COLO668 (cell line): ENCODE results near the gene GEN1.
"Not testable (repeated sequence)": the region's sequence is repeated elsewhere in the genome, so short reads cannot be mapped to it uniquely, and the experiment has no call there.

ENCODE experiments used
- DNase-seq: peaks from one replicate; lab custom pipeline; 2025; ENCODE audit not compliant: unreplicated experiment; lab: John Stamatoyannopoulos, UW

Gene GEN1

GRCh38 chr2:17821535-17822444 lies 67.9 kb downstream of the GEN1 start:
- DNase-seq = no peak

GRCh38 chr2:17822445-17823117 lies 68.6 kb downstream of the GEN1 start:
- no peak for DNase-seq

GRCh38 chr2:17823646-17824045 lies 69.7 kb downstream of the GEN1 start:
- not testable (repeated sequence) for DNase-seq

- peak; percentile 45 for DNase-seq
Observed at GRCh38 chr2:17827316-17827715, 73.4 kb downstream of the GEN1 start.

- DNase-seq = no peak
Observed at GRCh38 chr2:17827785-17828184, 73.8 kb downstream of the GEN1 start.

GRCh38 chr2:17830053-17831034 lies 76.4 kb downstream of the GEN1 start:
- DNase-seq = peak; percentile 77

GRCh38 chr2:17835516-17835915 lies 81.6 kb downstream of the GEN1 start:
- no peak for DNase-seq
